Left lung (tissue), 10 donors: Measurements from ENCODE around the gene SLC4A5. TPM values are rescaled to one million over a fixed set of nuclear protein-coding genes. Genes with fewer than 3 reads are reported as not detected.
A peak's percentile ranks its signal among the peaks of the same experiment; 100 is the strongest.

Experiments used
- ATAC-seq: fragments of 200-7000 bp; cut with Tn5 transposase; one replicate; pipeline ENCODE4 v1.9.1; 2020; ENCODE audit warnings: moderate library complexity
- DNase-seq, 4 donors: peaks; one replicate each; pipeline ENCODE4 v3.0.0-alpha.2; 2013 to 2020
- H3K27ac ChIP-seq, 2 donors: fragments of 200-600 bp; sonication (generic) in 1 of 2; one replicate each; pipeline versions ENCODE4 v1.5.0 to v1.8.0; 2020 to 2021
- H3K27me3 ChIP-seq, 2 donors: fragments of 200-600 bp; sonication (generic) in 1 of 2; one replicate each; pipeline versions ENCODE4 v1.5.0 to v1.8.0; 2020 to 2021
- H3K36me3 ChIP-seq, 2 donors: fragments of 200-600 bp; sonication (generic) in 1 of 2; one replicate each; pipeline versions ENCODE4 v1.5.0 to v1.8.0; 2020 to 2021
- H3K4me1 ChIP-seq, 2 donors: fragments of 200-600 bp; one replicate each; pipeline ENCODE4 v1.8.0; 2021
- H3K4me3 ChIP-seq, 2 donors: fragments of 200-600 bp; sonication (generic) in 1 of 2; one replicate each; pipeline versions ENCODE4 v1.5.0 to v1.8.0; 2020 to 2021; ENCODE audit warnings: mild to moderate bottlenecking in 1 of 2
- H3K9me3 ChIP-seq, 2 donors: fragments of 200-600 bp; sonication (generic) in 1 of 2; one replicate each; pipeline versions ENCODE4 v1.5.0 to v1.8.0; 2020 to 2021
- CTCF ChIP-seq, 2 donors: fragments of 200-600 bp; sonication (generic) in 1 of 2; IDR thresholded peaks; one replicate each; pipeline versions ENCODE4 v1.5.0 to v1.8.0; 2021; ENCODE audit warnings: antibody characterized with exemption in 2 of 2
- intact Hi-C, 2 donors: fragments of 100-400 bp; cut with DNase I; formaldehyde crosslinking; loops; one replicate each; pipeline versions ENCODE4 v1.11.2 to v1.14.2; 2022
- polyA plus RNA-seq, 6 donors: library from polyadenylated mRNA; unstranded; fragments of 120-200 nt; gene quantifications; one replicate each; pipeline ENCODE4 v1.2.1, GENCODE V29; 2013; ENCODE audit not compliant: insufficient read length in 6 of 6
- total RNA-seq, 2 donors: library from RNA; stranded (reverse); fragmentation: NEBNext Ultra II Directional; extraction: Animal tissue kit (Norgen Biotek cat#: 25700); gene quantifications; one replicate each; pipeline ENCODE4 v1.2.1, GENCODE V29; 2021
- donor health status: DM: no; HTN: yes; CAD: no.
- donor health status: DM: no; HTN: no; CAD: no.

Gene SLC4A5
- total and polyA plus RNA-seq, 8 donors, result 2.0 to 13.8 (median 8.0) TPM

GRCh38 chr2:74262681-74263080 is 80.5 kb downstream of the SLC4A5 start:
- no peaks in the 10 kb centered on the region for H3K4me1 ChIP-seq
- H3K27me3 ChIP-seq, result no peaks in the 10 kb centered on the region
- H3K4me3 ChIP-seq, result no peak overlapping the region
- no peaks in the 10 kb centered on the region for H3K9me3 ChIP-seq
- no peak overlapping the region for H3K27ac ChIP-seq
- intact Hi-C loops, result no loop called here
- no peak for TF ChIP-seq CTCF (IDR thresholded peaks at IDR 0.05)
- H3K36me3 ChIP-seq, result peaks cover 0 to 3% of the 10 kb centered on the region in 2 donors
- DNase-seq (no peak), ATAC-seq (no peak)

DNA sequence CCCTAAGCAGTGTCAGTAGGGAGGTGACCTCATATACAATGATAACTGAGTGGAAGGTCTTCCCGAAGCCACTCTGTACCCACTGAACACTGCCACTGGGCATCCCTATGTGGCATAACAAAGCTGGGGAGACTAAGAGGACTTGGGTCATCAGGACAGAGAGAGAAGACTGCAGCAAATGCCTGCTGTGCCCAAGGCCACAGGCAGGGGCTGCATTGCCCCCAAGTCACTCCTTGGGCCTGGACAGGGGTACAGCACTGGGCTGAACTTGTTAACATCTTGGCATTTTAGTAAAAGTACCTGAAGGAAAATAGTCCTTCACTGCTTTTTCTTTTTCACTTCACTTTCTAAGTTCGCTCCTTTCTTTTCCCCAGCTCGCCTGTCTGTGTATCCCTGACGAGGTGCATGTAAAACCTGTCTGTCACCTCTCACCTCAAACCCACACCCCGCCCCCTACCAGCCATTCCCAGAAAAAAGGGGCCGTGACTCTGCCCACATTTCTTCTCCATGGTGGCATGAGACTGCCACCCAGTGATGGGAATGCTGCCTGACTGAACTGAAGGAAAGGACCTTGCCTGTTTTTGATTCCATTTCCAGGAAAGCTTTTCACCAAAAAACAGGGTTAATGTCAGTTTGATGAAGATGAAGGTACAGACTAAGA is 81.9 kb downstream of the SLC4A5 start:
- TF ChIP-seq CTCF (IDR thresholded peaks at IDR 0.05), result peak in 1 of 2 donors; percentile 19
- intact Hi-C loops, result no loop called here
- H3K4me1 ChIP-seq, result no peaks in the 10 kb centered on the region
- no peak overlapping the region for H3K27ac ChIP-seq
- H3K9me3 ChIP-seq, result no peaks in the 10 kb centered on the region
- DNase-seq (peak in 1 of 4 donors; percentile 55), ATAC-seq (no peak)
- H3K36me3 ChIP-seq, result peaks cover 0 to 3% of the 10 kb centered on the region in 2 donors
- no peaks in the 10 kb centered on the region for H3K27me3 ChIP-seq
- H3K4me3 ChIP-seq, result no peak overlapping the region

DNA sequence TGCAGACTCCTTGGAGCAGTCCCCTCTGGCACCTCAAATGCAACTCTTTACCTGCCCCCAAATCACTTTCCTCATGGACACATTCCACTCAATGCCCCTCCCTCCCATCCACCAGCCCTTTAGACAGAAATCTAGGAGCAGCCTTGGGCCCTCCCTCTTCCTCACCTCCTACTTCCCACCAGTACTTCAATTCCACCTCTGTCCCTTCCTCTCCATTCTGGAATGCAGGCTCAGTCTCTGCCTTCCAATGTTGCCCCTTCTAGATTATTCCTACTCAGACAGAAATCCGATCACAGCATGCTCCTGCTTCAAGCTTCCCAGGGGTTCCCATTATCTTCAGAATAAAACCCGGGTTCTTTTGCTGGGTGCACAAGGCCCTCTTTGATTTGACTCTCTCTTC is 82.7 kb downstream of the SLC4A5 start:
- no peak overlapping the region for H3K4me3 ChIP-seq
- no peaks in the 10 kb centered on the region for H3K9me3 ChIP-seq
- DNase-seq (no peak), ATAC-seq (no peak)
- H3K27ac ChIP-seq, result no peak overlapping the region
- TF ChIP-seq CTCF (IDR thresholded peaks at IDR 0.05), result no peak
- intact Hi-C loops, result no loop called here
- no peaks in the 10 kb centered on the region for H3K4me1 ChIP-seq
- H3K27me3 ChIP-seq, result no peaks in the 10 kb centered on the region
- H3K36me3 ChIP-seq, result peaks cover 0 to 3% of the 10 kb centered on the region in 2 donors

- ATAC-seq, result no peak
- Histone ChIP-seq H3K9me3 (no peaks in the 10 kb centered on the region), H3K36me3 (peaks cover 0 to 3% of the 10 kb centered on the region in 2 donors), H3K4me3 (no peak overlapping the region), H3K27me3 (no peaks in the 10 kb centered on the region), H3K27ac (no peak overlapping the region), H3K4me1 (no peaks in the 10 kb centered on the region)
- TF ChIP-seq CTCF (IDR thresholded peaks at IDR 0.05), result no peak
- intact Hi-C loops, result no loop called here
- DNase-seq, result no peak
Measured at GRCh38 chr2:74259733-74260132, 83.5 kb downstream of the SLC4A5 start.

- no peaks in the 10 kb centered on the region for H3K4me1 ChIP-seq
- H3K27ac ChIP-seq, result no peak overlapping the region
- ATAC-seq (no peak), DNase-seq (no peak)
- no peaks in the 10 kb centered on the region for H3K9me3 ChIP-seq
- no peak for TF ChIP-seq CTCF (IDR thresholded peaks at IDR 0.05)
- no peaks in the 10 kb centered on the region for H3K27me3 ChIP-seq
- H3K4me3 ChIP-seq, result no peak overlapping the region
- peaks cover 0 to 3% of the 10 kb centered on the region in 2 donors for H3K36me3 ChIP-seq
- intact Hi-C loops, result no loop called here
Measured at GRCh38 chr2:74259191-74259590, 84.0 kb downstream of the SLC4A5 start.
